Measurements from ENCODE around the gene VDAC1.

The VDAC1 gene

GRCh38 chr5:133933670-133934295 is 71.0 kb downstream of the VDAC1 start:
- H3K27ac ChIP-seq (ENCODE audit: insufficient read depth, low read depth, low read length, poor library complexity, severe bottlenecking): no peak overlapping the region

GRCh38 chr5:133933169-133933509 is 71.6 kb downstream of the VDAC1 start:
- H3K36me3 ChIP-seq (ENCODE audit: control insufficient read depth, insufficient read depth, low read length): no peaks in the 10 kb centered on the region
- H3K27me3 ChIP-seq (ENCODE audit: control insufficient read depth, insufficient read depth, low read length, poor library complexity, severe bottlenecking): no peaks in the 10 kb centered on the region
- no peaks in the 10 kb centered on the region for H3K4me1 ChIP-seq (ENCODE audit: control insufficient read depth, insufficient read depth, low read length)
- 76 to 77% methylated on average over 3 of the region's 3 CpGs for WGBS, 2 experiments
- no peak overlapping the region for H3K27ac ChIP-seq (ENCODE audit: insufficient read depth, low read depth, low read length, poor library complexity, severe bottlenecking)
- no peaks in the 10 kb centered on the region for H3K9me3 ChIP-seq (ENCODE audit: control insufficient read depth, low read length)
- no peak overlapping the region for H3K4me3 ChIP-seq (ENCODE audit: insufficient read depth, low read depth, low read length)

More at GRCh38 chr5:133933670-133934295, 71.0 kb downstream of the VDAC1 start:
- Histone ChIP-seq H3K36me3 (ENCODE audit: control insufficient read depth, insufficient read depth, low read length) (no peaks in the 10 kb centered on the region), H3K9me3 (ENCODE audit: control insufficient read depth, low read length) (no peaks in the 10 kb centered on the region), H3K4me3 (ENCODE audit: insufficient read depth, low read depth, low read length) (no peak overlapping the region), H3K27me3 (ENCODE audit: control insufficient read depth, insufficient read depth, low read length, poor library complexity, severe bottlenecking) (no peaks in the 10 kb centered on the region), H3K4me1 (ENCODE audit: control insufficient read depth, insufficient read depth, low read length) (no peaks in the 10 kb centered on the region)
- WGBS, 2 experiments: 83 to 89% methylated on average over 12 of the region's 12 CpGs

- Histone ChIP-seq H3K27ac (ENCODE audit: insufficient read depth, low read depth, low read length, poor library complexity, severe bottlenecking) (no peak overlapping the region), H3K4me1 (ENCODE audit: control insufficient read depth, insufficient read depth, low read length) (no peaks in the 10 kb centered on the region), H3K9me3 (ENCODE audit: control insufficient read depth, low read length) (no peaks in the 10 kb centered on the region), H3K36me3 (ENCODE audit: control insufficient read depth, insufficient read depth, low read length) (no peaks in the 10 kb centered on the region), H3K27me3 (ENCODE audit: control insufficient read depth, insufficient read depth, low read length, poor library complexity, severe bottlenecking) (no peaks in the 10 kb centered on the region), H3K4me3 (ENCODE audit: insufficient read depth, low read depth, low read length) (no peak overlapping the region)
- WGBS, 2 experiments: 93% methylated on average over 13 of the region's 13 CpGs
These were observed 72.2 kb downstream of the VDAC1 start for GRCh38 chr5:133932441-133933168.

GRCh38 chr5:133931546-133931945 is 73.2 kb downstream of the VDAC1 start:
- no peaks in the 10 kb centered on the region for H3K36me3 ChIP-seq (ENCODE audit: control insufficient read depth, insufficient read depth, low read length)
- H3K4me1 ChIP-seq (ENCODE audit: control insufficient read depth, insufficient read depth, low read length): no peaks in the 10 kb centered on the region
- H3K9me3 ChIP-seq (ENCODE audit: control insufficient read depth, low read length): no peaks in the 10 kb centered on the region
- no peaks in the 10 kb centered on the region for H3K27me3 ChIP-seq (ENCODE audit: control insufficient read depth, insufficient read depth, low read length, poor library complexity, severe bottlenecking)
- H3K4me3 ChIP-seq (ENCODE audit: insufficient read depth, low read depth, low read length): no peak overlapping the region
- WGBS, 2 experiments: 93 to 94% methylated on average over 5 of the region's 5 CpGs
- H3K27ac ChIP-seq (ENCODE audit: insufficient read depth, low read depth, low read length, poor library complexity, severe bottlenecking): no peak overlapping the region

- H3K27me3 ChIP-seq (ENCODE audit: control insufficient read depth, insufficient read depth, low read length, poor library complexity, severe bottlenecking): no peaks in the 10 kb centered on the region
- H3K36me3 ChIP-seq (ENCODE audit: control insufficient read depth, insufficient read depth, low read length): no peaks in the 10 kb centered on the region
- 93 to 100% methylated on average over 1 to 2 of the region's 3 CpGs for WGBS, 2 experiments
- no peaks in the 10 kb centered on the region for H3K4me1 ChIP-seq (ENCODE audit: control insufficient read depth, insufficient read depth, low read length)
- H3K4me3 ChIP-seq (ENCODE audit: insufficient read depth, low read depth, low read length): no peak overlapping the region
- no peaks in the 10 kb centered on the region for H3K9me3 ChIP-seq (ENCODE audit: control insufficient read depth, low read length)
- H3K27ac ChIP-seq (ENCODE audit: insufficient read depth, low read depth, low read length, poor library complexity, severe bottlenecking): no peak overlapping the region
These were observed 74.0 kb downstream of the VDAC1 start for GRCh38 chr5:133930813-133931090.

GRCh38 chr5:133930061-133930812 is 74.5 kb downstream of the VDAC1 start:
- Histone ChIP-seq H3K9me3 (ENCODE audit: control insufficient read depth, low read length) (no peaks in the 10 kb centered on the region), H3K36me3 (ENCODE audit: control insufficient read depth, insufficient read depth, low read length) (no peaks in the 10 kb centered on the region), H3K4me1 (ENCODE audit: control insufficient read depth, insufficient read depth, low read length) (no peaks in the 10 kb centered on the region), H3K4me3 (ENCODE audit: insufficient read depth, low read depth, low read length) (no peak overlapping the region), H3K27me3 (ENCODE audit: control insufficient read depth, insufficient read depth, low read length, poor library complexity, severe bottlenecking) (no peaks in the 10 kb centered on the region), H3K27ac (ENCODE audit: insufficient read depth, low read depth, low read length, poor library complexity, severe bottlenecking) (no peak overlapping the region)
- WGBS, 2 experiments: 94 to 95% methylated on average over 16 of the region's 16 CpGs

GRCh38 chr5:133928587-133929393 is 76.0 kb downstream of the VDAC1 start:
- Histone ChIP-seq H3K27ac (ENCODE audit: insufficient read depth, low read depth, low read length, poor library complexity, severe bottlenecking) (no peak overlapping the region), H3K36me3 (ENCODE audit: control insufficient read depth, insufficient read depth, low read length) (no peaks in the 10 kb centered on the region), H3K27me3 (ENCODE audit: control insufficient read depth, insufficient read depth, low read length, poor library complexity, severe bottlenecking) (no peaks in the 10 kb centered on the region), H3K4me1 (ENCODE audit: control insufficient read depth, insufficient read depth, low read length) (no peaks in the 10 kb centered on the region), H3K9me3 (ENCODE audit: control insufficient read depth, low read length) (no peaks in the 10 kb centered on the region), H3K4me3 (ENCODE audit: insufficient read depth, low read depth, low read length) (no peak overlapping the region)
- WGBS, 2 experiments: 92 to 94% methylated on average over 8 to 9 of the region's 9 CpGs

GRCh38 chr5:133927300-133928180 is 77.2 kb downstream of the VDAC1 start:
- no peak overlapping the region for H3K4me3 ChIP-seq (ENCODE audit: insufficient read depth, low read depth, low read length)
- 93 to 94% methylated on average over 13 of the region's 13 CpGs for WGBS, 2 experiments
- no peaks in the 10 kb centered on the region for H3K4me1 ChIP-seq (ENCODE audit: control insufficient read depth, insufficient read depth, low read length)
- H3K27ac ChIP-seq (ENCODE audit: insufficient read depth, low read depth, low read length, poor library complexity, severe bottlenecking): no peak overlapping the region
- no peaks in the 10 kb centered on the region for H3K36me3 ChIP-seq (ENCODE audit: control insufficient read depth, insufficient read depth, low read length)
- no peaks in the 10 kb centered on the region for H3K27me3 ChIP-seq (ENCODE audit: control insufficient read depth, insufficient read depth, low read length, poor library complexity, severe bottlenecking)
- no peaks in the 10 kb centered on the region for H3K9me3 ChIP-seq (ENCODE audit: control insufficient read depth, low read length)

GRCh38 chr5:133926489-133927299 is 78.1 kb downstream of the VDAC1 start:
- WGBS, 2 experiments: 90 to 92% methylated on average over 17 of the region's 17 CpGs
- H3K4me3 ChIP-seq (ENCODE audit: insufficient read depth, low read depth, low read length): no peak overlapping the region
- H3K9me3 ChIP-seq (ENCODE audit: control insufficient read depth, low read length): no peaks in the 10 kb centered on the region
- no peak overlapping the region for H3K27ac ChIP-seq (ENCODE audit: insufficient read depth, low read depth, low read length, poor library complexity, severe bottlenecking)
- no peaks in the 10 kb centered on the region for H3K4me1 ChIP-seq (ENCODE audit: control insufficient read depth, insufficient read depth, low read length)
- no peaks in the 10 kb centered on the region for H3K27me3 ChIP-seq (ENCODE audit: control insufficient read depth, insufficient read depth, low read length, poor library complexity, severe bottlenecking)
- no peaks in the 10 kb centered on the region for H3K36me3 ChIP-seq (ENCODE audit: control insufficient read depth, insufficient read depth, low read length)
